GM18520 (cell line): Measurements from ENCODE around the gene FOXS1.
"Not testable (repeated sequence)": the region's sequence is repeated elsewhere in the genome, so short reads cannot be mapped to it uniquely, and the experiment has no call there.

Source experiments
- ATAC-seq: cut with Tn5 transposase; IDR thresholded peaks from one replicate; pipeline ENCODE4 v1.9.1; 2021; ENCODE audit not compliant: unreplicated experiment

FOXS1 gene

DNA sequence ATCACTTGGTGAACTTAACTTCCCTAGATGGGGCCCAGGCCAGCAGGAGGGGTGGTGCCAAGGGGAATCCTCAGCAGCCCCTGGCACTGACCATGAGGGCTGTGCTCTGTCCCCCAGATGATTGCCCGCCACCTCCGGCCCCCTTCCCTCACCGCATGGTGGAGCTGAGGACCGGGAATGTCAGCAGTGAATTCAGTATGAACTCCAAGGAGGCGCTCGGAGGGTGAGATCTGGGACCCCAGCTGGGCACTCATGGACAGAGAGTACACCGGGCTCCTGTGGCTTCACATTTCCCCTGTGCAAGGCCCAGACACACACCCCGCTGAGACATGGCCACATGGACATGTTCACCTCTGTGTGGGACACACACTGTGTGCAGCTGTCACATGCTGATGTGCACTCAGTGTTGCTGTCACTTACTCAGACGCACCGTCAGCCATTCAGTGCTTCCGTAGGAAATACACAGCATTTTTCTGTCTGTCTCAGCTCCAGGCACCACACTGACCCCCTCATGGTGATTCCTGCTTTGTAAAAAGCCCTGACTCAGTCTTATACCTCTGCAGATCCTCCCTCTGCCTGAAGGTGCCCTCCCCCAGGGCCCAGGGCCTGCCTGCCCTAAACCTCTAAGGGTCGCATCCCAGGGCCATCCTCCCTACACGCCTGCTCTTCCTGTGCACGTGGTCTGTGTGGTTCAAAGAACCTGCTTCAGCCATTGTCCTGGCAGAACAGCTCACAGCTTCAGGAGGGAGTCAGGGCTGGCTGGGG, 21.9 kb downstream of the FOXS1 start:
- ATAC-seq, result no peak

DNA sequence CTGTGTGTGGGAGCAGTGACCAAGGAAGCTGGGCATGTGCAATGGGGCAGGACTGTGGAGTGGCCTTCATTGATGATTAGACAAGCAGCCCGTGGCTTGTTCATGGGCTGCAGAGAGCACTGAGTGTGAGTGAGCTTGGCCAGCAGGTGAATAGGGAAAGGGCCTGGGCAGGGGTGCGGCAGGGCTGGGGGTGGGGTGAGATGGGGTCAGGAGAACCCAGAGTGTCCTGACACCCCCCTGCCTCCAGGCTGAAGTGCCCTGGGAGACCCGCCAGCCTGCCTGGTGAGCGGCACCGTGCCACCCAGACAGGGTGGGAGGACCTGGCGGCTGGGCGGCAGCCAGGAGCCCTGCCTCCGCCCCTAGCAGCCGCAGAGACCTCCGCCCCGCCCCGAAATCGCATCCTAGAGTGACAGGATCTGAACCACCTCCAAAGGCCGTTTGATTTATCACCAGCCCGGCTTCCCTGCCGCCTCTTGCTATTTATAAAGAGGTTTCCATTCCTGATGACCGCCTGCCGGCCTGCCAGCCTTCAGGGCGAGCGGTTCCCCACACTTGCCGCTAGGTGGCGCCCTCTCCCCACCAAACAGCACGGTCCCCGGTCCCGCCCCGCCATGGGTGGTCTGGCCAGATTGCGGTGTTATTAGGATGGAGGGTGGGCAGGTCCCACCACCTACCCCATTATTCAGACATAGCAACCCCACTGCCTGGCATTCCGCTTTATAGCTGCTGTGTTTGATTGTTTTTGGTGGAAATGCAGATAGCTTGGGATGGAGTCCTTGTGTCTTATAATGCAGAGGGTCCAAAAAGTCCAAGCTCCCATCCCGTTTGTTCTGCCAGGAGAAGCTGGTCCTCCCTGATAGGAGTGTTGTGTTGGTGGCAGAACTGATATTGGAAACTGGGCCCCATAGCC, 22.7 kb downstream of the FOXS1 start:
- no peak for ATAC-seq

GRCh38 chr20:31821427-31821826, 24.0 kb downstream of the FOXS1 start:
- ATAC-seq, result no peak

DNA sequence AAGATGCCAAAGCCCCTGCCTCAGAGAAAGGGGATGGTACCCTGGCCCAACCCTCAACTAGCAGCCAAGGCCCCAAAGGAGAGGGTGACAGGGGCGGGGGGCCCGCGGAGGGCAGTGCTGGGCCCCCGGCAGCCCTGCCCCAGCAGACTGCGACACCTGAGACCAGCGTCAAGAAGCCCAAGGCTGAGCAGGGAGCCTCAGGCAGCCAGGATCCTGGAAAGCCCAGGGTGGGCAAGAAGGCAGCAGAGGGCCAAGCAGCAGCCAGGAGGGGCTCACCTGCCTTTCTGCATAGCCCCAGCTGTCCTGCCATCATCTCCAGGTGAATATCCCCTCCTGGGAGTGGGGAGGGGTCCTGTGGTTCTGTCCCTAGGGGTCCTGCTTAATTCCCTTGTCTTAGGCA, 25.2 kb downstream of the FOXS1 start:
- ATAC-seq, result no peak

GRCh38 chr20:31819083-31819784, 26.2 kb downstream of the FOXS1 start, which contains the start of gene MYLK2:
Gene MYLK2 (plus strand): TSS chr20:31819356. CDS start chr20:31819581, 225 bp downstream.
- no peak for ATAC-seq

DNA sequence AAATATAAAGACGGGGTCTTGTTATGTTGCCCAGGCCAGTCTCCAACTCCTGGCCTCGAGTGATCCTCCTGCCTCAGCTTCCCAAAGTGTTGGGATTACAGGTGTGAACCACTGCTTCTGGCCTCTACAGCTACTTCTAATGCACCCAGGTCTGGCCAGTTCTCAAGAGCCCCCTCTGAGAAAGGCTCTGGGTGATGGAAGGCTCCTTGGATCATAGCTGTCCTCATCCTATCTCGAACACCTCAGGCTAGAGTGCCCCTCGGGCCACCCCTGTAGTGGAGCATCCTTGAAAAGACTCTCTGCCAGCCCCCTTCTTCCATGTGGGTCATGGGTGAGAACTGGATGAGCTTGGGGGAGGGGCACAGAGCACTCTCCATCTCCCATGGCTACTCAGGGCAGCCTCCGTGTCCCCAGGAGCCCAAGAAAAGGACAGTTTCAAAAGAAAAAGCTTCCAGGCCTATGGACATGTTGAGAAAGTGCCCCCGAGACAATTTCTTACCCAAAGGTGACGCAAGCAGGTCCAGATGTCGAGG, 27.0 kb downstream of the FOXS1 start:
- no peak for ATAC-seq

- ATAC-seq, result no peak
Observed at GRCh38 chr20:31817461-31817860, 27.9 kb downstream of the FOXS1 start.

DNA sequence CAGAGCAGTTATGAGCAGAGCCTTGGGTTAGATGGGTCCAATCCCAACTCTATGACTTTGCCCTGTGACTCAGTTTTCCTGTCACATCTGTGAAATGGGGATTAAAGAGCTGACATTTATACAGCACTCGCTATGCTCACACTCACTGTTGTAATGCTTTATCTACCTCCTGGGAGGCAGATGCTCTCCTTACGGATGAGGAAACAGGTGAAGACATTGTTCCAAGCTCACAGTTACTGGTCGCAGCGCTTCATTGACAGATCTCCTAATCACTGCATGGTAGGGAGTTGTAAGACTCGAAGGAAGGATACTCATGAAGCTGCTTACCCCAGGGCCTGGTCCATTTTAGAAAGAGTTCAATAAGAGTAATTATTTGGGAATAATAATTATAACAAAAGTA, 29.2 kb downstream of the FOXS1 start:
- ATAC-seq, result no peak

DNA sequence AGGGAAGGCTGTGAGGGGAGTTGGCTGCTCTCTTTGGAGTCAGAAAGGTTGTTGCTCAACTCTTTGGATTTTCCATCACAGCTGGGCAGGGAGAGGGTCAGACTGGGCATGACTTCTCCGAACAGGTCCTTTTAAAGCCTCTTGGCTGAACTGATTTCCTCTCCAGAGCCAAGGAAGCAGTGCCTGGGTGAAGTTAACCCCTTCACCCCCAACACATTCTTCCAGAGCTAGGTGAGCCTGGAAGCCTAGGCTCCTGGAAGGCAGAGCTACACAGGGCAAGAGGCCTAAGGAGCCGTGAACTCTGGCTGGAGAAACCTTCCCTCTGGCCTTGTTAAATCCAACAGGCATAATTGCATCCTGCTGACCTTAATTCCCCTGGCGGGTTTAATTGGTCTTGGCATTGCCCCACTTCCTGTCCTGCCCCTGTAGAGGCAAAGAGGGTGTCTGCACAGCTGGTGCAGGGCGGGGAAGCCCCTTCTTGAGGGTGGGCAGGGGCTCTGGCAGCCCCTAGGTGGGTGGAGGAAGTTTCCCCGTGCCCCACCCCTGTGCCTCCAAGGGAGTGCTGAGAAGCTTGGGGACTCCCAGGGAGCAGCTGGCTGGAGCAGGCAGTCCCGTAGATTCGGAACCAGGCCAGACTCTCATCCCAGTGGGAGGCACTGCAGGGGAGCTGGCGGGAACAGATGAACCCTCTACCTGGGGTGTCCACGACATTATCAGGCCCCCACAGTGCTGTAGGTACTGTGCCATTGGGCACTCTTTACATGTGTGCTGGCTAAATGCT, 29.8 kb downstream of the FOXS1 start:
- no peak for ATAC-seq

DNA sequence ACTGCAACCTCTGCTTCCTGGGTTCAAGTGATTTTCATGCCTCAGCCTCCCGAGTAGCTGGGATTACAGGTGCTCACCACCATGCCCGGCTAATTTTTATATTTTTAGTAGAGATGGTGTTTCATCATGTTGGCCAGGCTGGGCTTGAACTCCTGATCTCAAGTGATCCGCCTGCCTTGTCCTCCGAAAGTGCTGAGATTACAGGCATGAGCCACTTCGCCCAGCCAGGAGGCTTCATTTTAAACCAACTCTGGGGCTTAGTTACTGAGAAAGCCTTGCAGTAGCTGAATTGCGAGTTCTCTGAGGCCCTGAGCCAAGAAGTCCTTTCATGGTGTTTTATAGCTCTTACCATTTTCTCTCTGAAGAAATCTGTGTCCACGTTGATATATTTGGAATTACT, 31.3 kb downstream of the FOXS1 start:
- ATAC-seq, result not testable (repeated sequence)

DNA sequence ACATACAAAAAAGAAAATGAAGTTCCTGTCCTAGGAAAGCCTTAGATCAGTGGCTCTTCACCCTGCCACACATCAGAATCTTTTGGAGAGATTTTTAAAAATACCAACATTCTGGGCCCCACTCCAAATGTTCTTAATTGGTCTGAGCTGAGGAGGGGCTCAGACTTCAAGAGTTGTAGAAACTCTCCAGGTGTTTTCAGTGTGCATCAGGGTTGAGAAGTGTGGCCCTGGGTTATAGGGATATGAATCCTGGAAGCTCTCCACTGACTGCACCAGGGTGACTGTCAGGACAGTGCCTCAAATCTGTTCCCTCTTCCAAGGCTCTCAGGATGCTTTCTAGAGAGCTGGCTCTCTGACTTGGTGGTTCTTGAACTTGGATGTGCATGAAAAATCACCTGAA, 31.8 kb downstream of the FOXS1 start:
- no peak for ATAC-seq

DNA sequence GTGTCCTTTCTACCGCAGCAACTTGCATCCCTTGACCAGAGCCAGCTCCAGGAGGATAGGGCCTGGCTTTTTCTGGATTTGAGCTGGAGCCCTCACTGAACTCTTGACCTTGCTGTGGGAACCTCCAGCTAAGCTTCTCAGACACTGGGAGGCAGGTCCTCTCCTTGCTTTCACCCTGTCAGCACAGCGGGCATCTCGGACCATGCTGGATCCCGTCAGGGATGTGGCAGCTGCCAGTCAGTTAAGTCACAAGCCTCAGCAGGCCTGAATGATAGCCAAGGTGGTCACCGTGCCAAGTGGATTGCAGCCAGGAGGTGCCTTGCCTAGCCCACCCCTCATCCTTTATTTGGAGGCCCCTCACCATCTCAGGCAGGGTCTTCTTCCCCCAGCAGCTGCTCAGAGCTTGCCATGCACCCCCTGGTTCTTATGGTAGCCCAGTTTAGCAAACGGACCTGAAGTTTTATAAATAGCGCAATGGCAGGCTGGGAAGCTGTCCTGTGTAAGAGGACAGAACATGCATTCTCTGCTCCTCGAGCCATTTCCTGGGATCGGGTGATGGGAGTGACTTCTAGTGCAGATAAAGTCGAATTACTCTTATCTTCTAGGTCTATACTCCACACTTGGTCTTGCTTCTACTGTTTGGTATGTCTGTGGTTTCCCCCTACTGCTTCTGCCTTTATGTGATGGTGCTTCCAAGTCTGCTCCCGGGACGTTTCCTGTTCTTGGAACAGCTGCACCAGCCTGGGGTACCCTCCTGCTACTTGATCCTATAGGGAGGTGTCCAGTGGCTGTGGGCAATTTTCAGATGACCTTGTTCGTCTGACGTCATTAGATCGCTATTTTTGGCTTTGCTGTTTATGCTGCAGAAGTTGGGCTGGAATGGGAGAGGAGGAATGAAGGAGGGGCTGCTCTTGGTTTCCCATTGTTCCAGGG, 33.3 kb downstream of the FOXS1 start:
- no peak for ATAC-seq

- no peak for ATAC-seq
Observed at GRCh38 chr20:31811198-31811597, 34.2 kb downstream of the FOXS1 start.

- no peak for ATAC-seq
Observed at GRCh38 chr20:31809661-31810060, 35.7 kb downstream of the FOXS1 start.

- no peak for ATAC-seq
Observed at GRCh38 chr20:31808481-31808880, 36.9 kb downstream of the FOXS1 start.

DNA sequence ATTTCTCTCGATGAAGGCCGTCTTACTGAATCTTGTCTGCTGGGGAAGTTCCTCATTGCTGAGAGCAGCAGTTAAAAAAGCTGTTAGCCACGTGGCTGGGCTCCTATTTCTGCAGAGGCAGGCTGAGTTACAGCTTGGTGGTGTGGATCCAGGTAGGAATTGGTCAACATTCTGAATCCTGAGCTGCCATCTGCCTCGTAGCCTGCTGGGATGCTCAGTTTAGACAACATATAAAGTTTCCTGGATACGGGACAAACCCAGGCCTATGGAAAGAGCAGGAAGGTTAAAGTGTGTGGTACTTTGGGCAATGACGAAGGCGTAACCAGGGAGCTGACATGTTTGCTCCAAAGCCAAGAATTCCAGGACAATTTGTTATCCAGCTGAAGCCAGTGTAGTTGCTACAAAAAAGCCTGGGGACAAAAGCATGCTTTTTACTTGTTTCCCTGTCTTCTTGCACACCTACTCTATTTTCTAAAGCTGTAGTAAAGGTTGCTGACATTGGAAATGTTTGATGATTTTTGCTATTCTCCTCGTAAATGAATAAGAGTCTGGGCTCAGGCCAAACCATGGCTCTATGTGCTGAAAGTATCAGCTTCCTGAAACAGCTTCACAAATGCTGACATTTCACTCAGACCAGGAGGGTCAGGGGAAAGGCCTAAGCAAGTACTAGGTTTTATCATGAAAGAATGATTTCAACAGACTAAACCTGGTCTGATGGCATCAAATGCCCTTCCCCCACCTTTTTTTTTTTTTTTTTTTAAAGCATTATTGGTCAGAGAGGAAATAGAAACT, 38.6 kb downstream of the FOXS1 start:
- ATAC-seq, result no peak

- no peak for ATAC-seq
Observed at GRCh38 chr20:31803552-31804291, 41.7 kb downstream of the FOXS1 start.

GRCh38 chr20:31801508-31801907, 43.9 kb downstream of the FOXS1 start:
- ATAC-seq, result no peak
